Heart right ventricle (tissue), 16 donors: ENCODE data around the gene HES1. TPM values are rescaled to one million over a fixed set of nuclear protein-coding genes. Genes with fewer than 3 reads are reported as not detected.

ENCODE experiments used
- ATAC-seq, 8 donors: fragments of 200-7000 bp; cut with Tn5 transposase; one replicate each; pipeline ENCODE4 v1.9.1; 2020; ENCODE audit warnings: mild to moderate bottlenecking in 8 of 8, moderate library complexity in 8 of 8, moderate number of reproducible peaks in 1 of 8
- DNase-seq, 2 donors: peaks; one replicate each; pipeline ENCODE4 v3.0.0-alpha.2; 2020
- H3K27ac ChIP-seq, 10 donors: fragments of 200-600 bp; sonication (generic) in 2 of 10; one replicate each; pipeline versions ENCODE4 v1.5.0 to v1.8.0; 2020 to 2022; ENCODE audit warnings: mild to moderate bottlenecking in 3 of 10
- H3K27me3 ChIP-seq, 7 donors: fragments of 200-600 bp; one replicate each; pipeline ENCODE4 v1.8.0; 2021 to 2022; ENCODE audit warnings: mild to moderate bottlenecking in 2 of 7
- H3K36me3 ChIP-seq, 9 donors: fragments of 200-600 bp; sonication (generic) in 1 of 9; one replicate each; pipeline versions ENCODE4 v1.5.0 to v1.8.0; 2020 to 2022; ENCODE audit warnings: mild to moderate bottlenecking in 2 of 9
- H3K4me1 ChIP-seq, 9 donors: fragments of 200-600 bp; sonication (generic) in 1 of 9; one replicate each; pipeline versions ENCODE4 v1.5.0 to v1.8.0; 2020 to 2022; ENCODE audit warnings: mild to moderate bottlenecking in 4 of 9
- H3K4me3 ChIP-seq, 10 donors: fragments of 200-600 bp; sonication (generic) in 2 of 10; one replicate each; pipeline versions ENCODE4 v1.5.0 to v1.8.0; 2020 to 2022; ENCODE audit warnings: mild to moderate bottlenecking in 7 of 10, moderate library complexity in 2 of 10
- H3K9me3 ChIP-seq, 11 donors: fragments of 200-600 bp in 10 of 11; sonication (generic) in 2 of 11; one replicate each; pipeline versions ENCODE4 v1.5.0 to v1.8.0; 2013 to 2022; ENCODE audit warnings: mild to moderate bottlenecking in 2 of 11, control low read depth in 1 of 11, moderate library complexity in 1 of 11
- WGBS, 2 donors: extraction: QIAGEN DNeasy Blood & Tissue Kit; methylation state at CpG; one replicate each; pipeline ENCODE4 v1.1.7; 2013; ENCODE audit warnings: inconsistent platforms in 1 of 2; 5-methylcytosine and 5-hydroxymethylcytosine counted together
- intact Hi-C, 10 donors: fragments of 100-400 bp; cut with DNase I; formaldehyde crosslinking; loops; one replicate each; pipeline versions ENCODE4 v1.11.1 to v1.14.2; 2022
- polyA plus RNA-seq, 2 donors: library from polyadenylated mRNA; stranded (reverse); fragments of 200-250 nt; gene quantifications; one replicate each; pipeline ENCODE4 v1.2.3, GENCODE V29; 2013
- total RNA-seq, 10 donors: library from RNA; stranded (reverse); fragmentation: NEBNext Ultra II Directional in 3 of 10; extraction: Animal tissue kit (Norgen Biotek cat#: 25700) in 3 of 10; gene quantifications; one replicate each; pipeline versions ENCODE4 v1.2.1 to v1.2.4, GENCODE V29; 2021 to 2023
- TF ChIP-seq, protein P1 (sequence below), 9 donors: fragments of 200-600 bp; sonication (generic) in 2 of 9; IDR thresholded peaks; one replicate each; pipeline versions ENCODE4 v1.5.0 to v1.8.0; 2021 to 2022; ENCODE audit warnings: antibody characterized with exemption in 9 of 9, mild to moderate bottlenecking in 5 of 9, moderate library complexity in 1 of 9
- donor health status: Arrhythmogenic right ventricular cardiomyopathy.
- donor health status: ischemic (EF 13 %, LVEDD 7.1; RV severe dilation, severe dysfunction).
- donor health status: healthy with polysubstance abuse.
- donor health status: DM: no; HTN: yes; CAD: no.
- donor health status: DM: no; HTN: no; CAD: no.
- donor health status: ischemic (EF 25% LVEDD 6.9; RV normal size, moderate dysfunction).
- donor health status: ischemic (EF 25% LVEDD 5.7; RV mildly dilated, moderate dysfunction).
- donor health status: healthy.
- donor health status: DM: yes; HTN: yes; CAD: no.
- donor health status: Ischemic cardiomyopathy.
- donor health status: ischemic (EF 35%, LVEDD 5.7; RV mildly dilated, moderate dysfunction).
- donor health status: nonischemic (EF 11% LVEDD 7.7; RV severe dilation, severe dysfunction).
- donor health status: DM: yes; HTN: yes; CAD: no.
- donor health status: PGD.
- donor health status: ischemic (EF 29% LVEDD 5.4; RV normal size, mild dysfunction).
- donor health status: nonischemic (EF 23%, LVEDD 6.1; RV moderate dilation, normal function).

Gene HES1
- total and polyA plus RNA-seq, 12 donors, result 6.8 to 43.2 (median 22.0) TPM

DNA sequence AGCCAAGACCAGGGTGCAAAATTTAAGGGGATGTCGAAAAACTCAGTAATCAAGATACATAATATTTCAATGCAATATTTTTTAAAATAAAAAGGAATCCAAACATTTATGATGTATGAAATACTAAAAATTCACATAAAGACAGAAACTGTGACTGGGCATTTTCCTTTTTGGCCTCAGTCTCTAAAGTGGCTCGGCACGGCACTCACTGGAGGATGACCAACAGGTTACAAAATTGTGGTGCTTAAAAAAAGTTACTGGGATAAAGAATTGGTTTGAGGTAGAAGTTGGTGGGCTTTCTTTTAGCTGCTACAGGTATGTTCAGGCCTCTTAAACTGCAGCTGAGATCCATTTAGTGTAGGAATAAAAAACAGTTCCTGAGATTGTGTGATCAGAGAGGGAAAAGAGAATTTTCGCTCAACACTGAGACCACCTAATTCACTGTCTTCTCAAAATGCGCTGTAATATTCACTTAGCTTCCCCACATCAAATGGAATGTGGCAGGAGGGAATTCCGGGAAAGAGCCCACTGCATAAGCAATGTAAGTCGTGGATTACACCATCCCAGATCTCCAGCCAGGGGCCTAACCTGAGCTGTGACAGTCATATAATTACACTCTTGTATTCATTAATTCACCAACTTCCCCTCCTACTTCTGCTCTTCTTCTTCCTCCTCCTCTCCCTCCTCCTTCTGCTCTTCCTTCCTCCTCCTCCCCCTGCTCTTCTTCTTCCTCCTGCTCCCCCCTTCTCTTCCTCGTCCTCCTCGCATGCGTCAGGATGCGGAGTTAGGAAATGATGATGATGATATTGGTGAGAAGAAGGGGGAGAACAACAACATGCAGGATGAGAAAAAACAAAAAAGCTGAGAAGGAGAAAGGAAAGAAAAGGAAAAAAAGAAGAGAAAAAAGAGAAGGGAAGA is 45.9 kb downstream of the HES1 start:
- Histone ChIP-seq H3K27me3 (peaks cover 0 to 3% (median 0%) of the 10 kb centered on the region in 7 donors), H3K9me3 (no peaks in the 10 kb centered on the region), H3K4me3 (no peak overlapping the region), H3K27ac (no peak overlapping the region), H3K36me3 (no peaks in the 10 kb centered on the region), H3K4me1 (peaks cover 4 to 25% (median 19%) of the 10 kb centered on the region in 9 donors)
- TF ChIP-seq, protein P1, sequence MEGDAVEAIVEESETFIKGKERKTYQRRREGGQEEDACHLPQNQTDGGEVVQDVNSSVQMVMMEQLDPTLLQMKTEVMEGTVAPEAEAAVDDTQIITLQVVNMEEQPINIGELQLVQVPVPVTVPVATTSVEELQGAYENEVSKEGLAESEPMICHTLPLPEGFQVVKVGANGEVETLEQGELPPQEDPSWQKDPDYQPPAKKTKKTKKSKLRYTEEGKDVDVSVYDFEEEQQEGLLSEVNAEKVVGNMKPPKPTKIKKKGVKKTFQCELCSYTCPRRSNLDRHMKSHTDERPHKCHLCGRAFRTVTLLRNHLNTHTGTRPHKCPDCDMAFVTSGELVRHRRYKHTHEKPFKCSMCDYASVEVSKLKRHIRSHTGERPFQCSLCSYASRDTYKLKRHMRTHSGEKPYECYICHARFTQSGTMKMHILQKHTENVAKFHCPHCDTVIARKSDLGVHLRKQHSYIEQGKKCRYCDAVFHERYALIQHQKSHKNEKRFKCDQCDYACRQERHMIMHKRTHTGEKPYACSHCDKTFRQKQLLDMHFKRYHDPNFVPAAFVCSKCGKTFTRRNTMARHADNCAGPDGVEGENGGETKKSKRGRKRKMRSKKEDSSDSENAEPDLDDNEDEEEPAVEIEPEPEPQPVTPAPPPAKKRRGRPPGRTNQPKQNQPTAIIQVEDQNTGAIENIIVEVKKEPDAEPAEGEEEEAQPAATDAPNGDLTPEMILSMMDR (IDR thresholded peaks at IDR 0.05), result no peak
- ATAC-seq (no peak), DNase-seq (no peak)
- intact Hi-C loops, result no loop called here
- whole genome bisulfite sequencing, 2 donors, result 82 to 91% methylated on average over 11 of the region's 11 CpGs

DNA sequence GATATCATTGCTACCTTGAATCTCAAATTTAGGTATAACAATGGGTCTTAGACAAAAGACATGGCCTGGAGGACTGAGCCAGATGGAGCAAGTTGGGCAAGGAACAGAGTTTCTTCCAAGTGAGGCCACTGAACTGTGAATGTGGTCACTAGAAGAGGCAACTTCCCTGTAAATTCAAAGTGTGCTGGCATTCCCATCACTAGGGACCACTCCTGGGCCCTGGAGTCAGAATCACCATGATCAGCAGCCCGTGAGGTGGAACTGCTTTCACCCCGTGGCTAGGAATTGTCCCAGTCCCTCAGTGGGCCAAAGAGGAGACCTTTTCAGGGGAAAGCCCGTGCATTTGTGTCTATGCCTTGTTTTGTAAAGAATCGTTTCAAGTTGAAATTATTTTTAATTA is 47.3 kb downstream of the HES1 start:
- Histone ChIP-seq H3K9me3 (no peaks in the 10 kb centered on the region), H3K4me1 (peaks cover 0 to 14% (median 7%) of the 10 kb centered on the region in 9 donors), H3K27ac (no peak overlapping the region), H3K27me3 (peaks cover 0 to 4% (median 0%) of the 10 kb centered on the region in 7 donors), H3K4me3 (no peak overlapping the region), H3K36me3 (no peaks in the 10 kb centered on the region)
- no peak for DNase-seq
- intact Hi-C loops, result no loop called here
- TF ChIP-seq, protein P1 (IDR thresholded peaks at IDR 0.05), result no peak
- 96 to 99% methylated on average over 4 of the region's 4 CpGs for WGBS, 2 donors
- ATAC-seq, result no peak

DNA sequence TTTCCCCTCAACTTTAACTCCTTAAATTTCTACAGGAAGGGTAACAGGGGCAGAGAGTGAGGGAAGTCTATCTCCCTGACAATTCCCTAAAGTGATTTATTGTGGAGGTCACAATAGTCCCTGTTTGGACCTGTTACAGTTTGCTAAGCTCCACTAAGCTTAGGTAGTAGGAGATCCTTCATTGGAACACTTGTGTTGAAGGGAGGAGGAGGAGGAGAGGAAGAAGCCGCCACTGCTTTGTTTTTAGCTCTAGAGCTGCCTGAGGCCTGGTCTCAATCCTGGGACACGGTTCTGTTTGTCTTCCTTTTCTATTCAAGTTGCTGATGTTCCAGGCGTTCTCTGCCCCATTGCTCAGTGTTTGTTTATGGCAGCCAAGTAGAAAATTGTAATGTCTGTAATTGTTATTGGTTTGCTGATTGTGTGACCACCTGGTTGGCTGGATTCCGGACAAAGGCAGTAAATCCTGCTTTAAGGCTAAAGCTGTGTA is 48.4 kb downstream of the HES1 start:
- peaks cover 0 to 7% (median 0%) of the 10 kb centered on the region in 7 donors for H3K27me3 ChIP-seq
- no peaks in the 10 kb centered on the region for H3K9me3 ChIP-seq
- WGBS, 2 donors, result 49 to 68% methylated on average over 4 of the region's 4 CpGs
- no peaks in the 10 kb centered on the region for H3K36me3 ChIP-seq
- H3K4me1 ChIP-seq, result peaks cover 0 to 20% (median 8%) of the 10 kb centered on the region in 9 donors
- TF ChIP-seq, protein P1 (IDR thresholded peaks at IDR 0.05), result no peak
- DNase-seq, result no peak
- no peak overlapping the region for H3K4me3 ChIP-seq
- peak in 2 of 8 donors; percentile 22 to 33 for ATAC-seq
- intact Hi-C loops, result no loop called here
- H3K27ac ChIP-seq, result peak overlapping the region in 1 of 10 donors; percentile 42

DNA sequence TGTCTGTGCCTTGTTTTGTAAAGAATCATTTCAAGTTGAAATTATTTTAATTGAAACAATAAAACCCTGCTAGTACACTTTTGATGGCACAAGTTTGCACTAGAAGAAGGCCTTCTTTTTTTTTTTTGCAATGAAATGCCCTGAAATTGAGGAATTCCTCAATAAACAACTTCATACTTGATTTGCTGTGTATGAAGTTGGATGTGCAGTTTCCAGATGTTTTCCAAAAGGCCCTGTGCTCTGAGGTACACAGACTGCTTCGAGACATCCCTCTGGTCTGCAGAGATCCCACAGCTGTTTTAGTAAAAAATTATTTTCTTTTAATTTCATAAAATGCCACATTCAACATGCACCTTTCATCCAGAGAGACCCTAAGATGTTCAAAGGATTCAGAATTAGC is 48.9 kb downstream of the HES1 start:
- Histone ChIP-seq H3K27me3 (peaks cover 0 to 7% (median 0%) of the 10 kb centered on the region in 7 donors), H3K27ac (peak overlapping the region in 1 of 10 donors; percentile 42), H3K9me3 (no peaks in the 10 kb centered on the region), H3K36me3 (no peaks in the 10 kb centered on the region), H3K4me1 (peaks cover 0 to 24% (median 10%) of the 10 kb centered on the region in 9 donors), H3K4me3 (no peak overlapping the region)
- no peak for ATAC-seq
- intact Hi-C loops, result no loop called here
- no peak for DNase-seq
- 86 to 91% methylated on average over 1 of the region's 1 CpG for WGBS, 2 donors
- TF ChIP-seq, protein P1 (IDR thresholded peaks at IDR 0.05), result no peak
